Retinal pigment epithelial cell (primary cell): ENCODE results near the gene ZBTB46.

ENCODE experiments used
- DNase-seq: peaks from one replicate; pipeline ENCODE4 v3.0.0-alpha.2; 2010; ENCODE audit warnings: low read depth
- H3K4me3 ChIP-seq: 2 replicates; pipeline ENCODE4 v1.5.1; 2011; ENCODE audit warnings: mild to moderate bottlenecking, low read length, control low read depth, moderate library complexity
- CTCF ChIP-seq: conservative IDR thresholded peaks from 2 replicates; pipeline ENCODE4 v1.5.1; 2011; ENCODE audit warnings: low read depth, low read length, control low read depth, inconsistent platforms

The ZBTB46 gene

GRCh38 chr20:63694584-63695423 lies 136.3 kb downstream of the ZBTB46 start:
- no peak overlapping the region for H3K4me3 ChIP-seq
- no peak for TF ChIP-seq CTCF
- DNase-seq: no peak

- no peak for TF ChIP-seq CTCF
- H3K4me3 ChIP-seq: no peak overlapping the region
- DNase-seq: no peak
These were observed 137.1 kb downstream of the ZBTB46 start for GRCh38 chr20:63693733-63694583.
